ENCODE measurements around the gene NOP58.
"Not testable (repeated sequence)": the region's sequence is repeated elsewhere in the genome, so short reads cannot be mapped to it uniquely, and the experiment has no call there.

NOP58 gene

DNA sequence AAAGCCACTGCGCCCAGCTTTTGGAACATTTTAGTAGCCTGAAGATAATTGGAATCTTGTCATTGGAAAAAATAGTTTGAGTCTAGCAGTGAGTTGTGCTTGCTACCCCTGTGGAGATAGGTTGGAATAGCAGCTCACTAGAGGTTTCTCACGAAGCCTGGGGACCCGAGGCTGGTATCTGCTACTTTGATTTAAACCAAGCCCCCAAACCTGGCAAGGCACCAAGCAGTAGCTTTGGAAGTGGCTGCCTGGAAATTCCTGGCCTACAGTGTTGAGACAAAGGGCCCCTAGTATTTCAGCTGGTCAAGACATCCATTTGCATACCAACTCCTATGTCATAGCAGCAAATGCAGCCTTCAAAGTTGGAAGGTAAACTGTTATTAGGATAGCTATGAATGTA is 42.1 kb downstream of the NOP58 start:
- DNase-seq (ENCODE audit: low spot score), result no peak

- no peak for DNase-seq (ENCODE audit: low spot score)
These were observed 46.3 kb downstream of the NOP58 start for GRCh38 chr2:202311823-202312388.

- no peak for DNase-seq (ENCODE audit: low spot score)
These were observed 48.6 kb downstream of the NOP58 start for GRCh38 chr2:202314116-202314515.

DNA sequence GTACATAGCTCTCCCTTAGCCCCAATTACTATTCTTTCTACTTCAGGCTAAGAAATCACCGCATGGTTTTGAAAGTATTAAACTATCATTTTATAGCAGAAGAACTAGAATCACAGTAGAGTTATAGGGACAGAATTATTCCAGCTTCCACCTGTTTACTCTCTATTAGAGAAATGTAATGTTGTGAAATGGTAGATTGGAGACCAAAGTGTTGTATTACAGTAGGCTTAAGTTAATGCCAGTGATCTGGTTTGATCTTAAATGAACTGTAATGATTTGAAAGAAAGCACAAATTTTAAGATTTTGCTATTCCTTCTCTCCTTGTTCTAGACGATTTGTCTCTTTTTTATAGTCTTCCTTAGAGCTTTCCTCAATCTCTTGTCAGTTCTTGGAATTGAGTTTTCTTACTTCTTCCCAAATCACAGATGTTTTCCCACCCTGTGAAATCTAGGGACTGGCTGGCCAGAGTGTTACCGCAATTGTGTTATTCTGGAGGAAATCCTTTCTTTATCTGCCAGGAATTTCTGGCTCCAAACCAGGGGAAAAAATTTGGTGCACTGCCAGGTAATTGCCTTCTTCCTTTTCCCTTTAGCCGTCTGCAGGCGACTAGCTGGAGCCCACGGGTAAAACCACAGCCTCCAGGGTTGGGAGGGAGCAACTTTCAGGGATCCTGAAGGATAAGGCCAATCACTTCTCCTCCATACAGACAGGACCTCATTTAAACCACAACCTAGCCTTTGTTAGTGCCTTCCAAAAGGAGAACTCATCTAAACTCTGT is 51.7 kb downstream of the NOP58 start:
- DNase-seq (ENCODE audit: low spot score), result no peak

GRCh38 chr2:202320362-202320761 is 54.8 kb downstream of the NOP58 start:
- DNase-seq (ENCODE audit: low spot score), result not testable (repeated sequence)

- DNase-seq (ENCODE audit: low spot score), result no peak
These were observed 56.9 kb downstream of the NOP58 start for GRCh38 chr2:202322435-202322834.

DNA sequence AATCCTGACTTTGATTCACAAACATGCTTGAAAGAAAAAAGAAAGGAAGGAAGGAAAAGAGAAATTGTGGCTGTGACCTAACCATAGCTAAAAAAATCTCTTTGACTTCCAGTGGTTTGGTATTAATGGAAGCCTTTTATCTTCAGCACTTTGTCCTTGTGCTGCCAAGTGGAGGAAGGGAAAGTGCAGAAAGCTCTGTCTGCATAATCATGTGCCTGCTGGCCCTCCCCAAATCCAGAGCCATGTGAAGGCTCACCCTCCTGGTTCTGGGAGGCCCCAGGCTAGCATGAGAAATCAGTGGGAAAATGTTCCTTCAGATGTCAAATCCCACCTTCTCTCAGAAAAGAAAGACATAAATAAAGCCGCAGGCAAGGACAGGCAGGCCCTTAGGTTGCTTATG is 62.3 kb downstream of the NOP58 start:
- no peak for DNase-seq (ENCODE audit: low spot score)

DNA sequence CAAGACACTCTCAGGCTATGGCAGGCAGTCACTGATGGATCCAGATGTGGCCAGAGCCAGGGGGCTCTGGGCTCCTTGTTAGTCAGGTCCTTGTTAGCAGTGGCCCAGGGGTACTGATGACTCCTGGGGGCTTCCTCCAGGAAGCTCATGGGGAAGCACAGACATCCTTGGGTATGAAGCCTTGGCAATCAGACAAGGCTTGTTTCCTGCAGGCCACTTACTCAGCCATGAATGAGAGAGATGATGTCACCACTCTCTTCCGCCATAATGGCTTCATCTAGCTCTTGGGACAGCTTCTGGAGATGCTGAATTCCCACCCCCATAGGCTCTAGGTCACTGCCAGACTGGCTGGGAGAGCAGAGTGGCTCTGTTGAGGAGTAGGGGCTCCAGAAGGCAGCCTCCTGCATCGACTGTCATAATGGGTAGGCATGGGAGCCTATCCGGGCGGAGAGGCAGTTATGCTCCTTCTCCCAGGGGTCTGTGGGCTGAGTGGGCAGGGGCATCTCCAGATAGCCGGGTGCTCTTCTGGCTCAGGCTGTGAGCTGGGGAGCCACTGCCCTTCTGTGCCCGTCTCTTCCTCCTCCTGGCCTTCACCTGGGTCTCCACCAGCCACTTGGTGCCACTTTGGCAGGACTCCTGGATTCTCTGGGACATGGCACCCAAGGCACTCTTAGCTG is 70.4 kb downstream of the NOP58 start:
- no peak for DNase-seq (ENCODE audit: low spot score)

GRCh38 chr2:202337151-202337550 is 71.6 kb downstream of the NOP58 start:
- no peak for DNase-seq (ENCODE audit: low spot score)

- no peak for DNase-seq (ENCODE audit: low spot score)
These were observed 72.3 kb downstream of the NOP58 start for GRCh38 chr2:202337706-202338346.

DNA sequence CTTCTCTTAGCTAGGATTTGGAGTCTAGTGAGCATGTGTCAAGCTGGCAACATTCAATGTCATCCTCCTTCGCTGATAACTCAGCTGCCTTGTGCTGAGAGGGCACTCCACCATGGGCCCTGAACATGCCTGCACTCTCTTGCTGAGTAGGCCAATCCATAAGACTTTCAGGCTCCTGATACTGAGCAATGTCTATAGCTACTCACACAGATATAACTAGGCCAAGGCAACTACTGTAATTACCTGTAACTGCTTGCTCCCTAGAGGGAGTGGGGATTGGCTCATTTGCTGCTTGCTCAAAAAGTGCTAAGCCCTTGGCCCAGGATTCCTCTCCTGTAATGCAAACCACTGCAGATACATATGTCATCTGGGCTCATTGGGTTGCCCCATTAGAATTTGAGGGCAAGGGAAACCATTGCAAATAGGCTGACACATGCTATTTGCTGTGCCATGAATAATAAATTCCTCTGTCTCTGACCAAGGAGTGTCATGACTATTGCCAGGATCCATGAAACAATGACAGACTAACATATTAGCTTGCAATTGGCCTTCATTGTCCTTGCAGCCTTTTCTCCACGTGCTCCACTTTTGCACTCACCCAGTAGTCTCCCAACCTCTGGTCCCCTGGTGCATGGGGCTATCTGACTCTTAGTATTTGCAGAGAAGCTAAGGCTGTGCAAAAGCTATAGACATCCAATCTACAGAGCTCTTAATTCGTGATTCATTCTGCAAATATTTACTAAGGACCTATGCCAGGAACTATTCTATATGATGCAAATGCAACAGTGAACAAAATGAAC is 73.7 kb downstream of the NOP58 start:
- DNase-seq (ENCODE audit: low spot score), result no peak

DNA sequence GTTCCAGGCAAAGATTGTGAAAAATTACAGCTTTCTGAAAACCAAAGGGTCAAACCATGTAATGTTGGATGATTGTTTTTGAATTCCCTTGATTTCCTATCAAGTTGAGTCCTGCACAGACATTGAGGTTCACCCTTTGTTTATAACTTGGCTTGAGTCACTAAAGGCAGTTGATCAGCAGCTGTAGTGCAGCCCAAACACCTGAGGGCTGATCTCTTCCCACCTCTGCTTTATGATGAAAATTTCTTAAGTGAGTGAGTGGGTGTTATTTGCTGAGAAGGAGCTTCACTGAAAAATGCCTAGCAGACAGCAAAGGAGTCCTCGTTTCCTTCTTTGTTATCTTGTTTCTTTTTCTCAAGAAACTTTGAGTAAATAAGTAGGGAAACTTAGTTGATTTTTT is 78.6 kb downstream of the NOP58 start:
- no peak for DNase-seq (ENCODE audit: low spot score)

- DNase-seq (ENCODE audit: low spot score), result no peak
These were observed 80.6 kb downstream of the NOP58 start for GRCh38 chr2:202346180-202346579.
